HG02885 (cell line): Measurements from ENCODE around the gene TMEM163.
A peak's percentile ranks its signal among the peaks of the same experiment; 100 is the strongest.

Source experiments
- ATAC-seq: cut with Tn5 transposase; IDR thresholded peaks from one replicate; pipeline ENCODE4 v1.9.1; 2021; ENCODE audit warnings: mild to moderate bottlenecking; ENCODE audit not compliant: unreplicated experiment, poor library complexity

Gene TMEM163

DNA sequence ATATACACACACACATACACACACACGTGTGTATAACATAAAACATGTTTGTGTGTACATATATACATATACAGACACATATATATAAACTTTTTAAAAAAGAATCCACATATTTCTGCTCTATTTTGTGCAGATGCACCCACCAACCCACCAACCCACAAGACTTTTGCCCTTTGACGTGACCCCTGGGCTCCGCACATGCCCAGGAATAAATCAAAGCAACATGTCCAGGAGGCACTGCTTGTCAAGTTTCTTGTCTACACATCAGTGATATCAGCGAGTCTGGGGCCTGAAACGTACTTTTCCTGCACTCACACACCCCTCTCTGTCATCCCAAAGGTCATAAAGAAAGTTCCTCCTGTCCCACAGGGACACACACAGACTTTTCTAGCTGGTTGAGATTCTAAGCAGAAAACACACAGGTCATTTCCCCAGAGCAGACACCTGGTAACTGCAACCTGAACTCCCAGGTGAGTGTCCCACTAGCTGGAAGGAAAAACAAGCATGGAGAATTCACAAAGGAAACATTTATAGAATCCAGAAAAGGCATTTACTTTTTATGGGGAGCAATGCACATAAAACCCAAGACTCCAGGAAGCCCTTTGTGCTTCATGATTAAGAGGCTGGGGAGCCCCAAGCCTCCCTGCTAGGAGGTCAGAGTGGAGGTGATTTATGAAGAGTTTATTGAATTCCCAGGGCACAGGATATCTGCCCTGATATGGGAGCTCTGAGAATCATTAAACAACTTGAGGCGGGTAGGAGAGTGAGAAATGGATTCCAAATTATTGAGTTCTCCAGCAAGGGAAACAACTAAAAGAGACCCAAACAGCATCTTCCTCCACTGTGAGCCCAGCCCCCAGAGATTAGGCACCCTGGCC, 253.3 kb downstream of the TMEM163 start:
- no peak for ATAC-seq

DNA sequence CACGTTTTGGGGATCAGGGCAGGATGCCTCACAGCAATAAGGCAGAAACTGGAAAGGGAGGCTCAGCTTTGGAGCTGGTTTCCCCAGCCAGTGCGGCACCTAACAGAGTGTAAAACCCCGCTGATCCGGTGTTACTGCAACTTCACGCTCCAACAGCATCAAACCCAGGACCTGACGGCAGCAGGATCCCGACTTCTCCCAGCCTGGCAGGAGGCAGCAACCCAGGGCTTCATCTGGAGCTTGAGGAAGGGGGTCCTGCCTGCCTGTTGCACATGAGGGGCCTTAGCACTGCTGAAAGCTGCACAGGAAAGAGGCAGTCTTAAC, 255.1 kb downstream of the TMEM163 start:
- ATAC-seq, result no peak

- no peak for ATAC-seq
These were observed 255.8 kb downstream of the TMEM163 start for GRCh38 chr2:134462791-134463698.

- ATAC-seq, result no peak
These were observed 256.5 kb downstream of the TMEM163 start for GRCh38 chr2:134462275-134462674.

DNA sequence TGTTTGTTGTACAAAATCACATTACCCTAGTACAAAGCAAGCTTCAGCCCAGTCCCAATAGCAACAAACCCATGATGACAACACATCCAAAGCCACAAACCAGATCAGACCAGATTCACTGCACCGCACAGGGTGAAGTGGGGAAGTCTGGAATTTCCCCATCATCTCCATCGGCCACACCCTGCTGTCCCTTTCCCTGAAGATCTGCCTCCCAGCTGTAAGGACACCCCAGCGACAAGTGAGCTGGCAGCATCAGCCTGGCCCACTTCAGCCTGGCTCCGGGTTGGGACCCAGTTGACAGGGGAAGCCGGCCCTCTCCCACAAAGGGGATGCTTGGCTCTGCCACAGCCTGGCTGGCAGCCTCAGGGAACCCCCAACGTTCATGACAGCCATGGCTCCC, 257.3 kb downstream of the TMEM163 start:
- no peak for ATAC-seq

DNA sequence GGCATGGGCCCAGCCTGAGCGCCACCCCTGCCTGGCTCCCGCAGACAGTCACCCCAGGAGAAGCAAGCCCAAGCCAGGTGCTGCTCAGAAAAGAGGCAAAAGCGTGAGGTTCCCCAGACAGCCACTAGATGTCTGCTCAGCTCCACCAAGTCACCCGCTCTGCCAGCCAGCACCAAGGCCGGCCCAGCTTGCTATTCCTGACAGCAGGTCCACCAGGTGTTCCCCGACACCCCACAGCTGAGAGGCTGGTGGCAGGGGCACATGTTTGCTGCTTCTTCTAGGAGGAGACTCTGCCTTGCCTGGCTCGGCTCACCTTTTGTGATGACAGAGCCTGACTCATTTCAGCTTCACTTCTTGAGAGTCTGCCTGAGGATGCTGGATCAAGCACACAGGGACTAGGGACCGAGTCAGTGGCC, 258.2 kb downstream of the TMEM163 start:
- peak; percentile 89 for ATAC-seq

- no peak for ATAC-seq
These were observed 258.9 kb downstream of the TMEM163 start for GRCh38 chr2:134459706-134460406.

DNA sequence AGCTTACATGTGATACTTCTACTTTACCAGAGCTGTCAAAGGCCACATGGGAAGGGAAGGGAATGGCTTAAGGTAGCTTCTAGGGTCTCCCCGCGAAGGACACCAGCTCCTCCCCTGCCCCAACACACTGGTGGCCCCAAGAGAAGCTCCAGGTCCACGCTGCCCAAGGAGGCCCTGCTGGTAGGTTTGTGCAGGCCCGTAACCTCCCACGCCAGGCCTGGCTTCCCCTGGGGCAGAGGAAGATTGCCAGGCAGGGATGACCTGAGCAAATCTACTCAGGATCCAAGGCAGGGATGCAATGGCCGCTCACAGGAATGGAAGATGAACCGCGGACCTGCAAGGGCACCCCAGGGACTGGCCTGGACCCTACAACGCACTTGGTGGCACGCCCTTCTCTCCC, 259.9 kb downstream of the TMEM163 start:
- ATAC-seq, result no peak

DNA sequence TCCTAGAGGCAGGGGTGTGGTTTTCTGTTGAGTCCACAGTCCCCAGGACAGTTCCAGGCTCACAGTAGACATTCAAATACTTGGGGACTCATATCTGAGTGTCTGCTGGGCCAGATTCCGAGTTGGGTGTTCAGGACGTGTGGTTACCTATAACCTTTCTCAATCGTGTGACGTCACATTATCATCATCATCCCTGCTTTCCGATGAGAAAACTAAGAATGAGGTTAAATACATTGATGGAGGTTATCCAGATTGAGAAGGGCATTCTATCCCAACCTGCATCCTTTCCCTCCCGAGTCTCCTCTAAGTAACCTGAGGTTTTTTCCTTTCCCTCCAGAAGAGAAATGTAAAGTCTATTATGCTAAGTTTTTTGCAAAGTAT, 260.3 kb downstream of the TMEM163 start:
- no peak for ATAC-seq

DNA sequence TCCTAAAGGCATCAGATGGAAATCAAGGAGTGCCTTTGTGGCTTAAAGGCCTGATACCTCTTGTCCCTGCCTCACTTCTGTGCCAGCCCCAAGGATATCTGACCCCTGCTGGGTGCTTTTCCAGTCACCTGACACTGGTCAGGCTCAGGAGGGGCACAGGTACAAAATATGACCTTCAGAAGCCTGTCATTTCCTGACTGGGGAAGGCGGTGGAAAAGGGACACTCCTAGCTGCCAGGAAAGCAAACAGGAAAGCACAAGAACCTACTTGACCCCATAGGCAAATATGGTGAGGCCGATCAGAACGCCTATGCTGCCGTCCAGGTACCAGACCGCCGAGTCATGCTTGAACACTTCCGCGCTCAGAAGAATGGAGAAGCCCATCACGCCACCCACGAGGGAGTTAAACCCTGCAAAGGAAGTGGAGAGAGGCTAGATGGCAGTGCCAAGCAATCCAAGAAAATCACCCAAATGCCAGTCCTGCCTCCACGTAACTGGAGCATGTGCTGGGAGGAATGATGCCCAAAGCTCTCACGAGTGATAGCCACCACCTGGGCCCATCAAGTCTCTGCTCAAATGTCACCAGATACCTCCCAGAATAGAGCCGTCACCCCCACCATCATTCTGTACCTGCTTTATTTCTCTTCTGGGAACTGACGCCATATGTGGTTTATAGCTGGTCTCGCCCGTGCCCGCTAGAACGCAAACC, 260.9 kb downstream of the TMEM163 start:
- ATAC-seq, result no peak

DNA sequence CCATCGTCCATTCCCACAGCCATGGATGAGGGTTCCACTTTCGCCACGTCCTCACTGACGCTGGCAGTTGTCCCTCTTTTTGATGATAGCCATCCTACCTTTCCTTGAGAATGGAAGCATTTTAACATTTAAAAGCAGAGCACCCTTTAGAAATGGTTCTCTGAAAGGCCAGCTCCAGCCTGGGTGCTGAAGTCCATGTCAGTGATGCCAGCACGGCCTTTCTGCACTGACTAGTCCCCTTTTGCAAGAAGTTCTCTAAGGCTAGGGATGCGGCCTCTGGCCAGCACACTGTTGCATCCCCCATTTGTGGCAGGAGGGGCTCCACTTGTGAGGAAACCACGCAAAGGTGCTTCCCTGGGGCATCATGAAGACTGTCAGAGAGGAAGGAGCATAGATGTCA, 261.4 kb downstream of the TMEM163 start:
- ATAC-seq, result no peak

DNA sequence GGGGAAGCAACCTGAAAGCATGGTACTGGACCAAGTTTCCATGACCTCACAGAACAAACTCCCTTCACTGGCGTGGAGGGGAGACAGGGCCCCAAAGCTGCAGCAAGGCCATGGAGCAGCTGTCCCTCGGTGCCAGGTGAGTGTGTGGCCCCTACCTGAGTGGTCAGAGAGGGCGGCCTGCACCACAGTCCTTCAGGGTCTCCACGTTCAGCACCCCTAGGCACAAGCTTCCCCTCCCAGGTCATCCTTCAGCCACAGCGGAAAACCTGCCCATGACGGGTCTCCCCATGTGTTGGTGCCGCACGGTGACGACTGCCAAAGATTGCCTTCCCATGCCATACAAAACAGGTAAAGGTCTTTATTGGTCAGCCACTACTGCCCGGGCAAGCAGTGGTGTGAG, 263.4 kb downstream of the TMEM163 start:
- ATAC-seq, result no peak

DNA sequence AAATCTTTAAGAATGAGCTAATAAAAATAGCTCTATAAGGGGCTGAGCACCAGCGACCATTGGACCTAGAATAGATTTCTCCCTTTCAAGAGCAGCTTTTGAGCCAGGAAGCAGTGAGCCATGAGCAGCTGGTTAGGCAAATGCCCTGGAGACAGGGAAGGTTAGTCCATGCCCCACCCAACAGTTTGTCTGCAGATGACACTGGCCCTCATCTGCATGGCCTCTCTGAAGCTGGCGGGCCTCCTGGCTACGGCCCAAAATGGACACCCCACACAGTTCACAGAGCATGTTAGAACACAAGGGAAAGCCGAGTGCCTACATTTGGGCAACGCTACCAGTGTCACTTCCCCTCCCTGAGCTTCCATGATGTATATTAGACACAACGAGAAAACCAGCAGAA, 263.9 kb downstream of the TMEM163 start:
- no peak for ATAC-seq

DNA sequence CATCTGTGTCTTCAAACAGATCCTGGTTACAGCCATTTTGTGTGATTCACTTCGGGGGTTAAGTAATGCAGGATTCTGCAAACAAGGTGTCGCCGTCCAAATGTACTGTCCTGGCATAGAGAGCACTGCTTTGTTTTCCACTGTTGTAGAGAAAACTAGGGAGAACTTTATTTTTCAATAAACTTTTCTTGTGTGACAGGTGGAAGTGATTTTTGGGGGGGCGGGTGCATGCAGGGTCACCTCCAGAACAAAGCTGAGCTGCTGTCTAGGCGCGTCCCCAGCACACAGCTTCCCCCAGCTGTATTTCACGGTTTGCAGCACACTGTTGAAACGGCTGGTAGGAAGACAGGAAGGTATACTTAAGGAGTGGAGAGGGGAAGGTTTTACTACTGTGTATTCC, 264.4 kb downstream of the TMEM163 start:
- ATAC-seq, result no peak

DNA sequence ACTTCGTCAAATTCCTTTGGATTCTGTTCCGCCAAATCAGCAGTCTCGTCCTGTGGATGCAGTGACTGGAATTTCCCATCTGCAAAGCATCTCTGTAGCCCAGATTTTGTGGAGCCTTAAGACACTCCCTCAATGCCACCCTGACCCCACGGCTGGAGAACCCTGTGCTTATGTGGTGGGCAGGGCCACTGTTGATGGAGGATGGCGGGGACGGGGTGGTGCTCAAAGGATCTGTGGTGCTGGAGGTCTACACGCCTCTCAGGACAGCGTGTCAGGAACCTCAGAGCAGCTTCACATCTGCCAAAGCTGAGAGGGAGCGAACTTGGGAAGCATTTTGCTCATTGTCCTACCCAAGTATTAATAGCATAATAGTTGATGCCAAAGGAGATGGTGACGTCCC, 264.8 kb downstream of the TMEM163 start:
- no peak for ATAC-seq

GRCh38 chr2:134453476-134453875, 265.3 kb downstream of the TMEM163 start:
- no peak for ATAC-seq

DNA sequence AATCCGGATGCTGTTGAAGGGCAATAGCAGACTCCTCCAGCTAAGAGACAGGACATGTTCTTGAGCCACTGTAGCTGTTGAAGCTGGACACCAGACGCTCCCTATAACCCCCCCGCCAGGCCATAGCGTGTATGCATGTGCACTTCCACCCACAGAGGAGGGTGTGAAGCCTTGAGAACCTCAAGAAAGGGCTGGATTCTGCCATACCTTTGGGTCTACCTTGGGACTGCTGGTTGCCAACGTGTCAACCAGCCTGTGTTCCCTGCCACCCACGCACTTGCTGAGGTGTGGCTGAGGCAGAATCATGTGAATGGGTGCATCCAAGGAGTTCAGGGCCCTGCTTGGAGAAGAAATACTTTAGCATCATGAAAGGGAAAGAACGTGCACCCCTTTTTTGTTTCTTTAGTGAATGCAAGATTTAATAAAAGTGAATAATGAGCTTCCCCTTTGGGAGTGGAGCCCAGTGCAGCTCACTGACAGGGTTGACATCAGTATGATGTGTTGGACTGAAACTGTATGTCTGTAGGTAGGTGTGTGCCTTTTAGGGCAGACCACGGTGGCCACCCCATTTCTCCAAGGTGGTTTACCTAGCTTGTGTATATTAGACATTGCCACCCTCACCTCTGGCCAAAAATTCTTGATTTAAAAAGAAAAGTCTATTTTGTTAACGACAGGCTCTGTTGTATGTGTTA, 266.6 kb downstream of the TMEM163 start:
- no peak for ATAC-seq

- no peak for ATAC-seq
These were observed 267.5 kb downstream of the TMEM163 start for GRCh38 chr2:134451347-134451630.

DNA sequence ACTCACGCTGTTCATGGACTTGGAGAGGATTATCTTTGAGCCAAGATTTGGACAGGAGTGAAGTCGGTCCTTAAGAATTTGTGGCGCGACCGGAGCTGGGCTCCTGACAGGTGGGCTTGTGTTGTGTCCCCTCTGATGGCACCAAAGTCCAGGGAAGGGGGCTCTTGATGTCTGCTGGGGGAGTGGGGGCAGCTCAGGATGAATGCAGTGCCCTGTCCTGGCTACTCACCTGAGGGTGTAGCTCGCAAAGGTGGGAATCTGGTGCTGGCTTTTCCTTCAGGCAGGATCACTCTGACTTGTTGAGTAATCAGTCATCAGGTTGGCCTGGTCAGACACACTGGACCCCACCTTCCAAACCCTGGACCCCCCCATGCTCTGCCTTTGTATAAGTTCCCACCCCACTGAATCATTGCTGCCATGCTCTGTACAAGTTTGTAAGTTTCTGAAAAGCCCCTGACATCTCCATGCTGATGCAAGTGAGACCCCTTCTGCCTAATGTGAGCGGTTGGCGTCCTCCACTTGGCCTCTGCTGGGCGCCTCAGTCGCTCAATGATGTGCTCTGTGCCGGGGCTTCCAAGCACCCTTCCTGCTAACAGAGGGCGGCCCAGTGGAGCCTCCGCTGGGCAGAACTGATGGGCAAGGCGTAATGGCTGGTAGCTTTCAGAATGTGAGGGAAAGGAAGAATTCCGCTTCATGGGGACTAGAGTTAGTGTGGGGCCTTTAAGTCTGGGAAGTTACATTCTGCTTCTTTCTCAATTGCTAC, 268.9 kb downstream of the TMEM163 start:
- no peak for ATAC-seq
